ENCODE data around the gene LINC00632. TPM values are rescaled to one million over a fixed set of nuclear protein-coding genes. Genes with fewer than 3 reads are reported as not detected.
A peak's percentile ranks its signal among the peaks of the same experiment; 100 is the strongest.
"Not testable (repeated sequence)": the region's sequence is repeated elsewhere in the genome, so short reads cannot be mapped to it uniquely, and the experiment has no call there.

Gene LINC00632
- 1,334 TPM for total RNA-seq

DNA sequence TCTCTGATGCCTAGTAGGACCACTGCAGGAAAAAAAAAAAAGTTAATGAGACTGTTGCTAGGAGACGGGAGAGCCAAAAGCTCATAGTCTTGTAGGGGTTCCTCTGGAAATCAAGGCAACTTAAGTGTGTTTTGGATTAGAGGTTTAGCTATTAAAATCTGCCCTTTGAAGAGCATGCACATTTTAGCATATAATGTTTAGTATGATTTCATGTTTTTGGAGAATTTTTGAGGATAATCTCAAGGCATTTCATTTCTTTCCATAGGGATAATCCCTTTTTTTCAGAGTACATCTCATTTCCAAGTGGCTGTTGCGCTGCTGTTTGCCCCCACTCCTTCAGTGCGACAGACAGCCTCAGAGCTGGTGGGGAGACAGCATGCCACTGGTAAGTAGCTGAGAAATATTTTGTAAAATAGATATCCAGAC is at the start of gene LINC00632:
Gene LINC00632, plus strand, starts transcription at position 339 of the 426 bp plus-strand sequence.
- no peak for DNase-seq (ENCODE audit: low spot score)
- intact Hi-C loops (cut with DNase I) = no loop called here
- ATAC-seq = no peak

DNA sequence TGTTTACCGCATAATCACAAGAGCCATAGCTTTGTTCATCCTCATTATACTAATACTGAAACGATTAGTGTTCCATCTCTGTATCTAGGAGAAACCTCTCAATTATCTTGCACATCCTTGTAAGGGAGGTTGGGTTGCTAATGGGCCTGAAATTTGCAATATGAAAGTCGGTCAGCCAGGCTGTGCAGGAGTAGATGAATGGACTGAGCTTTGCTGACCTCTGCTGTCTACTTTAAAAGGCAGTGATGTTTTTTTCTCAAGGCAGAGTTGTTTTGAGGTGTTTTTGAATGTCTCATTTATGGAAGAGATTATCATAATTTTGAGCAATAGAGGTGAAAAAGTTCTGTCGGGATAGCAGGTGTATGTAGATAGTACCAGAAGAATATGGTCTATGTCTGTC is 47.9 kb upstream of the LINC00632 start:
- intact Hi-C loops (cut with DNase I) = no loop called here
- no peak for DNase-seq (ENCODE audit: low spot score)
- no peak for ATAC-seq

- ATAC-seq (no peak), DNase-seq (ENCODE audit: low spot score) (no peak)
- intact Hi-C loops (cut with DNase I) = no loop called here
Measured at GRCh38 chrX:140664939-140665338, 44.6 kb upstream of the LINC00632 start.

DNA sequence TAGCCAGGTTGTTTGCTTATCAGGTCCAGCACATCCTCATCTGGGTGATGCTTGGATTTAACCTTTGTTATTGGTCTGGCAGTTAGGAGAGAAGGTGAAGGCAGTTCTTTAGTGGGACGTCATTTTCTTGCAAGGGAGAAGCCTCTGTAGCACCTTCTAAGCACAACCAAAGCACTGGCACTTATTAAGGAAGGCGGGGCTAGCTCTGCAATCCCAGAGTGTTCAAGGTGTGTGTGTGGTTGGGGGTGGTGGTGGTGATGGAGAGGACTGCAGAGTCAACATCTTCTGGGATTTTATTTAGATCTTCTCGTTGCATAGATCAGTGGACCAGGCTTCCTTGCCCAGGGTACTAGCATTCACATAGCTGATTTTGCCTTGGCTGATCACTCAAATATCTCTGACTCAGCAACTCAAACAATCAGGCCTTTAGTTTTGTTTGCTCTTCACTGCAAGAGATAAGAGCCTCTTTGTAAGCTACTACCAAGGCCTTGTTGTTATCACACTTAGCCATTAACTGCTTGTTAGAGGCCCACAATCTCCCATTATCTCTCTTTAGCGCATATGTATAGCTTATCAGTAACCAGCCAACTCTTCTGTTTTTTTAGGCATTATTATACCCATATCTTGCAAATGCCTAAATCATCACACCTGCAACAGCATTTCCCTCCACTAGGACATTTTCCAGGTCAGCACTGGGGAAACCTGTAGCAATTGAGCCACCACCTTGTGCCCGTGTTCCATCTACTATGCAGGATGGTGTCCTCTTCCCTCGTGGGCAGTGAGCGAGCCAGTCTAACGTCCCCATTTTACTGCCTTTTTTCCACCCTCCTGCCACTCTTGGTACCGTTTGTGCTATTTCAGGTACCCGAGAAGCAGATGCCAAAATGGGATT is 36.5 kb upstream of the LINC00632 start:
- ATAC-seq = no peak
- intact Hi-C loops (cut with DNase I) = no loop called here
- no peak for DNase-seq (ENCODE audit: low spot score)

DNA sequence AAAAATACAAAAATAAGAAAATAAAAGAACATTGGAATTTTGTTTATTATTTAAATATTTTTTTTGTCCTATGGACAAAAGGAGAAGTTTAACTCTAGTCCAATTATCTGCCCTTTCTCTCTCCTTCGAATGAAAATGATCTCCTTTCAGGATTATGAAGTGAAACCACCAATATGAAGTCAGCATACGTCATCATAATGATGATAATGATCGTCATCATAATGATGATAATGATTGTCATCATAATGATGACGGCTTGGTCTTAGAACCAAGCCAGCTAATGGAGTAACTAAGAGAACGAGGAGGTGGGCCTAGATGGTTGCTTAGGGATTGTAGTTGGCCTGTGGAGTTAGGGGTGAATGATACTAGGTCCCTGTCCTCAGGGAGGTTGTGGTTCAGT is 21.9 kb upstream of the LINC00632 start:
- ATAC-seq = no peak
- DNase-seq (ENCODE audit: low spot score) = no peak
- intact Hi-C loops (cut with DNase I) = no loop called here

DNA sequence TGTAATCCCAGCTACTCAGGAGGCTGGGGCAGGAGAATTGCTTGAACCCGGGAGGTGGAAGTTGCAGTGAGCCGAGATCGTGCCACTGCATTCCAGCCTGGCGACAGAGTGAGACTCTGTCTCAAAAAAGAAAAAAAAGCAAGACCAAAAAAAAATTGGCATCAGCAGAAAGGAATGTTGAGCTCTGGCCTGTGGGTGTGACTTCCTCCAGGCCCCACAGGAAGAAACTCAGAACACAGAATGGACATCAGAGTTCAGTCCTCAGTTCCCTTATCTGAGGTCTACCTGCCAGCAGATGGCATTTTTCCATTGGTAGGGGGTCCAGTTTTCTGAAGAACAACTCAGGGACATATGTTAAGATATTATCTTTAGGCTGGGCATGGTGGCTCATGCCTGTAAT is 18.0 kb upstream of the LINC00632 start:
- ATAC-seq; DNase-seq (ENCODE audit: low spot score); intact Hi-C loops (cut with DNase I): not testable (repeated sequence)

DNA sequence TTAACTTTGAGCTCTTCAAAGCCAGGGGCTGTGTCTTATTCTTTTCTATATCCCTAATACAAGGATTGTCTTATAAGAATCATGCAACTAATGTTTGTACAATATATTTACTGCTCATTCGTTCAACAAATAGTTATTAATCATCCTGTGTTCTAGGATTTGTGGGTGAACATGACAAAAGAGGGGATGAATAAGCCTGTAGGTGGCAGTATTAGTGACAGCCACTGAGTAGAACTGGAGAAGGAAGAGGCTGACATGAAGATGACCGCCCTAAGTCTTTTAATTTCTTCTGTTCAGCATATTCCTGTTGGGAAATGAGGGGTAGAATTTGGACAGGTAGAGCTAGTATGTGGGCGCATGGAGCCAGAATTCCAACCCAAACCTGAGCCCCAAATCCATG is 11.9 kb upstream of the LINC00632 start:
- DNase-seq (ENCODE audit: low spot score) = no peak
- intact Hi-C loops (cut with DNase I) = no loop called here
- no peak for ATAC-seq

DNA sequence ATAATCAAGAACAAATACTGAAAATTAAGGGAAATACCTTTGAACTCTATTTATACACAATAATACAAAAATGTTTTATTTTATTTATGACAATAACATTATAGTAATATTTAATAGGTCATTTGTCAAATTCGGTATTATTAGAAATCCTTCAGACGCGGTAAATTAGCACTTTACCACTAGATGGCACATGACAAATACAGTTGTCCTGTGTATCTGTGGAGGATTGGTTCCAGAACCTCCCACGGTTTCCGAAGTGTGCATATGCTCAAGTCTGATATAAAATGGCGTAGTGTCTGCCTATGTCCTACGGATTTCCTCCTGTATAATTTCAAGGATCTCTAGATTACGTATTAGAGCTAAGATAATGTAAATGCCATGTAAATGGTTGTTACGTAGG is 8.1 kb upstream of the LINC00632 start:
- intact Hi-C loops (cut with DNase I) = no loop called here
- DNase-seq (ENCODE audit: low spot score) (no peak), ATAC-seq (no peak)

DNA sequence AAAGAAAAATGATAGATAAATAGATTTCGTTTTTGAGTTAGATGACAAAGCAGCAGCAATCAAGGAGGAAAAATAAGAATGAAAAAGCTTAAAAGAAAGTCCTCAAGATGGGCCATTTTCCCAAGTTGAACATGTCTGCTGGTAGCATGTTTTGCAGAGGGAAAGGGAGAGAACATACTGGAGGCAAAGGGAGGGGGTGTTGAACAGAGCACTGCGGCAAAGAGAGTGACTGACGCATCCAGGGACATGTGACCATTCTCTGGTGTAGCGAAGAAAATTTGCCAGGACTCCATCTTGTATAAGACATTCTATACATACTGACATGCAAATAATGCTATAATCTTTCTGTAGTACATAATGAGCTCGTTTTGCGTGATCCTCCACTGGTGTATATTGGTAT is 1.2 kb downstream of the LINC00632 start:
- ATAC-seq (peak; percentile 36), DNase-seq (ENCODE audit: low spot score) (no peak)
- intact Hi-C loops (cut with DNase I) = no loop called here

DNA sequence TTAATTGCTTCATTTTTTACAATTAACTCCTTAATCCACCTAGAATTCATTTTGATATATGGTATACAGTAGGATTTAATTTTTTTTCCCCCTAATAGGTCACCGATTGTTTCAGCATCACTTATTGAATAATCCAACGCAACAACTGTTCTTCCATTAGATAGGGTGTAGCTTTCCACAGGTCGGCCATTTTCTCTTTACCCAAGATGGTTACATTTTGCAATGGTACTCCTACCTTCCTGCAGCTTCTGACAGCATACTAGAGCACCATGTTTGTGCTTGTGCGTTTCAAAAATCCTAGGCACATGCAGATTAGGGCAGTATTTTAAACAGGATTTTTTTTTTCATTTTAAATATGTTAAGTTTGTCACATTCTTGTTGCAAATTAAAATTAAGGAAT is 2.3 kb downstream of the LINC00632 start:
- intact Hi-C loops (cut with DNase I) = no loop called here
- ATAC-seq (no peak), DNase-seq (ENCODE audit: low spot score) (no peak)

DNA sequence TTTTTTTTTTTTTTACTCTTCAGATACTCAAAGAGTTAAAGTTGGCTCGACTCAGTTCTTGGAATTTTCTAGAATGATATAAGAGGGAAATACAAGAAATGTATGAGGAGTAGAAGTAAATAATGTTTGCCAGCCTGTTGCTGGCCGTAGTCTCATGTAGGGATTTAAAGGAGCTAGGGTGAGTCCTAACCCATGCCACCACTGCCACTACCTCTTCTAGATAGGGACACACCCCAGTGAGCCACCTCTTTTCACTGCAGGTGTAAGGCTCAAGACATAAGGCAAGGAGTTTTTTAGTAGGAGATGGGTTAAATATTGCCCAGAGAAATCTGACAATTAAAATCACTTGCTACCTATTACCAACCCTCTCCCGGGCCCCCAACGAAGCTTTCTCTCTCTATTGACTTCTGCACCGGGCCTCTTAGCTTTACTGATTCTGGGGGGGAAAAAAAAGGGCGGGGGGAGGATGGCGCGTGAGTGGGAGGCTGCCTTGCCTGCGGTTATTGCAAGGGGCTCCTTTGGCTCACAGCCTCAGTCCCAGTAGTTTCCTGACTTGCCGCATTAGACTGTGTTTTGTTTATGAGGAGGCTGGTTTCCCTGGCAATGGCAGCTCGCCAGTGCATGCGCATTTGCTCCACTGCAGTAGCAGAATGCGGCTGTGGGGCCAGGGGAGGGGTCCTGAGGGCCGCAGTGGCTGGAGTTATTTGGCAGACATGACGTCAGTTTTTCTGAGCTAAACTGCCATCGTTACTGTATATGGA is 3.0 kb downstream of the LINC00632 start:
- intact Hi-C loops (cut with DNase I) = no loop called here
- peak; percentile 57 for ATAC-seq
- peak; percentile 70 for DNase-seq (ENCODE audit: low spot score)

- intact Hi-C loops (cut with DNase I) = no loop called here
- no peak for ATAC-seq
- DNase-seq (ENCODE audit: low spot score) = no peak
Measured at GRCh38 chrX:140713174-140713539, 3.6 kb downstream of the LINC00632 start.

GRCh38 chrX:140715787-140716186 is 6.2 kb downstream of the LINC00632 start:
- no peak for DNase-seq (ENCODE audit: low spot score)
- intact Hi-C loops (cut with DNase I) = no loop called here
- no peak for ATAC-seq

- intact Hi-C loops (cut with DNase I) = no loop called here
Measured at GRCh38 chrX:140723121-140723715, 13.7 kb downstream of the LINC00632 start.

DNA sequence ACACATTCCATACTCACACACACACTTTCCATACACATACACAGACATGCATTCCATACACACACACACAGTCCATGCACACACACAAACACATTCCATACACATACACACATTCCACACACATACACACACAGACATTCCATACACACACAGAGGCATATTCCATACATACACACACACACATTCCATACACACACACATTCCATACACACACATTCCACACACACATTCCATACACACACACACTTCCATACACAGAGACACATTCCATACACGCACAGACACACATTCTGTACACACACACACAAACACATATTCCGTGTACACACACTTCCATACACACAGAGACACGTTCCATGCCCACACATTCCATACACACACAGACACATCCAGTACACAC is 14.8 kb downstream of the LINC00632 start:
- intact Hi-C loops (cut with DNase I) = no loop called here
- DNase-seq (ENCODE audit: low spot score) (no peak), ATAC-seq (no peak)

More at GRCh38 chrX:140723121-140723715, 13.7 kb downstream of the LINC00632 start:
- no peak for DNase-seq (ENCODE audit: low spot score)
- ATAC-seq = no peak

- no peak for ATAC-seq
- DNase-seq (ENCODE audit: low spot score) = no peak
Measured at GRCh38 chrX:140724736-140725135, 15.2 kb downstream of the LINC00632 start.

DNA sequence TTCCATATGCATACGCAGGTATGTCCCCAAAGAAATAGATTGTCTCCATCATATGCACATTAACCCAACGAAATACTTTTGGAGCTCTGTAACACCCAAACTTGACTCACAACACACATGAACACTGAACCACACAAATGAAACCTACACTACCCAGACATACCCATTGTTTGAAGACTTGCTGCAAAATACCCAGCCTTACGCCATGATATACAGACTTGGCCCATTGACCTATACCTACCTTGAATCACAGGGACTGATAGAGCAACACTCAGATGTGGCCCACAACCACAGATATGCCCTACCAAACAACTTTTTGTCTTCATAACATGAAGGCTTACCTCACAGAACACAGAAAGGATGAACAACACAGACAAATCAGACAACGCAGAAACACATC is 15.9 kb downstream of the LINC00632 start:
- no peak for ATAC-seq
- intact Hi-C loops (cut with DNase I) = loop anchor here (5.0 kb wide), 1 partner anchor 262 kb away; no protein-coding TSS in a partner anchor

More at GRCh38 chrX:140724736-140725135, 15.2 kb downstream of the LINC00632 start:
- intact Hi-C loops (cut with DNase I) = loop anchor here (5.0 kb wide), 1 partner anchor 263 kb away; no protein-coding TSS in a partner anchor

DNA sequence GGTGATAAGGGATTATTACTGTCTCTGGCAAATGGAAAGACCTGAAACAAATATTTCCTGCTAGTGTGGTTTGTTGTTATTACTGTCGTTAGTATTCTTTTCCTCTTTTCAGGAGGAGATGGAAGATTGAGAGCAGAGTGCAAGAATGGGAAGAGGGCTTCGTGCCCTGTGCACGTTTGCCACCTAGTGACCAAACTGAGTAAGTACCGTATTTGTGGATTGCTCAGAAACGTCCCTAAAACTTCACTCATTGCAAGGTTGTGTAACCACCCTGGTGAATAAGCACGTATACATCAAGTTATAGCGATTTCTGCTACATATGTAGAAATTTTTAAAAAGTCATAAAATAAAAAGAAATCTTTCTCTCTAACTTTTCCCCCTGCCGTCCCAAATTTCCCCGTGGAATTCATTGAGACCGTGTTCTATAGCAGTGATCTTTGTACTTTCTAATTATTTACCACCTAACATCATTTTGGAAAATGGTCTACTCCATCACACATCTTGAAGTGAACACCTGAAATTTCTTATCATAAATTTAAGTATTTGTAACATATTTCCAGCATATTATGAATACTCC is 24.3 kb downstream of the LINC00632 start:
- ATAC-seq (peak; percentile 79), DNase-seq (ENCODE audit: low spot score) (no peak)
- intact Hi-C loops (cut with DNase I) = no loop called here

More for the DNA sequence above, 15.9 kb downstream of the LINC00632 start:
- no peak for DNase-seq (ENCODE audit: low spot score)

GRCh38 chrX:140744085-140744484 is 34.5 kb downstream of the LINC00632 start:
- no peak for DNase-seq (ENCODE audit: low spot score)
- intact Hi-C loops (cut with DNase I) = loop anchor here (5.0 kb wide), 1 partner anchor 1932 kb away; no protein-coding TSS in a partner anchor
- no peak for ATAC-seq
